ENCODE results near the gene PLA2G2F.

PLA2G2F gene

DNA sequence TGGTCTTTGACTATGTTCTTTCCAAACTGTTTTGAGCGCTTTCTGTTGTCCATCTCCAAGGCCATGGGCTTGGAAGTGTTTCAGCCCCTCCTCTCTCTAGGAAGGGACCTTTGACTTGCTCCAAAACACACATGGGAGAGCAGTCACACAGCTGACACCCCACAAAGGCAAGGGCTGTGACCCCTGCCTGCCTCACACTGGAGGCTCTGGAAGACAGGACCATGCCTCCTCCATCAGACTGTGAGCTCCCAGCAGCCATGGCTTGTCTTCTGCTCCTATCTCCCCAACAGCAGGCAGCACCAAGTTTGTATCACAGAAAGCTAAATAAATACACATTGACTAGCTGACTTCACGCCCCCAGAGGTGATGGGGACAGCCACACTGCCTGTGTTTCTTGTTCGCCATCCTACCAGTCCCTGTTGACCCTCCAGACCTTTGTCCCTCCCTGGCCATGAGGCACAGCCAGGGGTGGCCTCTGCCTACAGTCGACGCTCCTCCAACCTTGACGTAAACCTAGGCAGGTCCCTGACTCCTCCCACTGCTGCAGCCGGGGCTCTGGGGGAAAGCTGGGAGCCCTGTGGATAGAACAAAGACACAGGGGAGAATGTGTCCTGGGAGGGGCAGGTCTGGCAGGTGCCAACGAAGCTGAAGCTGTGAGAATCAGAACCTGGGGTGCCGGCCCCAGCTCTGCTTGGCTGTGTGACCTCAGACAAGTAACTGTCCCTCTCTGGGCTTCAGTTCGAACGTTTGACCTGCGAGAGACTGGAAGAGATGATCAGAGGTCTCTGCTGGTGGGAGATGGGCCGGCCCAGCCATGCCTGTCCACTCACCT lies 4.8 kb downstream of the PLA2G2F start:
- no peak for DNase-seq

DNA sequence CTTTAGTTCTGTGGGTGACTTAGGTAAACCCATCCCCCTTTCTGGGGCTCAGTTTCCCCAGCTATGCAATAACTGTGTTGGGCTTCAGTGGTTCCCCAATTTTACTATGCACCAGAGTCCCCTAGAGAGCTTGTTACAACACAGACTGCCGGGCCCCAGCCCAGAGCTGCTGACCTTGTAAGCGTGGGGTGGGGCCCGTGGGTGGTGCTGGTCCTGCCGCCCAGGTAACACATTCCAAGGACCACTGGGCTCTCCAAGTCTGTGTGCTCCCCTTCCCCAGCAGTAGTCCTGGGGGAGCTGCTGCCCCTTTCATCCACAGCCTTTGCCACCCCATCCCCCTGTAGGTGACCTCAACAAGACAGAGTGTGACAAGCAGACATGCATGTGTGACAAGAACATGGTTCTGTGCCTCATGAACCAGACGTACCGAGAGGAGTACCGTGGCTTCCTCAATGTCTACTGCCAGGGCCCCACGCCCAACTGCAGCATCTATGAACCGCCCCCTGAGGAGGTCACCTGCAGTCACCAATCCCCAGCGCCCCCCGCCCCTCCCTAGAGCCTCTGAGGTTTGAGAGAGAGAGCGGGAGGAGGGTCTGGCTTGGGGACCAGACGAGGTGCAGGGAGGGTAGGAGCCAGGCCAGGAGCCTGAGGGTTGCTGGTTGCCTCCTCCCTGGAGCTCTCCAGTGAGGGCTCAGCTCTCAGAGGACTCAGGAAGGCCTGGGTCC lies 8.9 kb downstream of the PLA2G2F start:
- DNase-seq = no peak

DNA sequence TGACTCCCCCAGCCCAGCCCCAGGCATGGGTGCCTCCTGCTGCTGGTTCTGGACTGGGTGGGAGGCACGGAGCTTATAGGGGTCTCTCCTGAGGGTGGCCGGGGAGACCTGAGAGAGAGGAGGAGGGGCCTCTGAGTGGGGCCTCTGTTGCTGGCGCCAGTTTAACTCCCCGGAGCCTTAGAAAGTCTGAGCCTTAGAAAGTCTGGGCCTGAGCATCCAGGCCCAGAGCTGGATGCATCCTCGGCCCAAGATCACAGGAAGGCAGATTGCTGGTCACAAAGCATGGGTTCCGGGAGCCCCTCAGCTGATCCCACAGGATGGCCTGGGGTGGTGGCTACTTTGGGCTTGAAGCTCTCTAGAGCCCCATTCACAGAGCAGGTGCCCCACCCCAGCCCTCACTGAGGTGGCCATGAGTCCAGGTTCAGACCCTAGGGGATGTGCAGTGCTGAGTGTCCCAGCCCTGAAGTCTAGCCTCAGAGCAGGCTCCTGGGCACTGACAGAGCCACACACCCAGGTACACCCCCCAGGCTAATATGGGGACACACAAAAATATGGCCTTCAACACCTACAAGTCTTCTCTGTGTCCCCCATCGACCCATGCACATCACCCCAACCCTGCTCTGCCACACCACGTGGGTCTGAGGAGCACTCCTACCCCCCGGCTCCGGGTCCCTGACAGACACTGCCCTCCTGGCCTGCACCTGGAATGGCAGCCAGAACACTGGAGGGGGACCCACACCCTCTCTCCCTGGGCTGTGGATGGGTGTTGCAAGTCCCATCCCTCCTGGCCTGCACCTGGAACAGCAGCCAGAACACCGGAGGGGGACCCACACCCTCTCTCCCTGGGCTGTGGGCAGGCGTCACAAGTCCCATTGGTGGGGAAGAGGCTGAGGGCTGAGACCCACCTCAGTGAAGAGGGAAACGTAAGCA lies 9.7 kb downstream of the PLA2G2F start:
- no peak for DNase-seq

DNA sequence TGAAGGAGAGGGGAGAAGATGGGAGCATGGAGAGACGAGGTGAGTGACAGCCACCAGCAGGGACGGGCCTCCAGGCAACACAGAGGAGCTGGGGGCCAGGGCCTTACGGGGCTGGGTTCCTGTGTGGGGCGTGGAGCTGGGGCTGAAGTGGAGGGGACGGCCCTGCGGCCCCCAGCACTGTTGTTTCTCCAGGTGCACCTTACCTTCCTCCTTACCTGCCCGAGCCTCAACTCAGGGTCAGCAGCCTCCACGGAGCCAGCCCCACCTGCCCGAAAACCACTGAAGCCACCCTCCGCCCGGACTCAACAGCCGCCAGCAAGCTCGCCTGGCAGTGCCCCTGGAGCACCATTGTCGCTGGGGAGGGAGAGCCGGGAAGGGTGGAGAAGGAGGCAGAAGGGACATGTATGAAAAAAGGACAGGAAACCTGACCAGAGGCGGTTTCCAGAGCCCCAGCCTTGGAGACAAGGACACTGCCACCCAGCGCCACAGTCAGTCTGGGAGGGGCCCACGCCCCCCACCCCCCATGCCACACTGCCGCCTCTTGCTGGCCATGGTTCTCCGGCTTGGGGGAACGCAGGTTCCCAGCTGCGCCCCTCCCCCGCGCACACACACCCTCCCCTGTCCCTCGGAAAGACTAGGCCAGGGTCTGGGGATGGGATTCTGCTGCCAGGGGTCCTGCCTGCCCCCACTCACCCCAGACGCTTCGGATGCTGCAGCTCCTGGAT lies 10.6 kb downstream of the PLA2G2F start:
- DNase-seq = no peak

DNA sequence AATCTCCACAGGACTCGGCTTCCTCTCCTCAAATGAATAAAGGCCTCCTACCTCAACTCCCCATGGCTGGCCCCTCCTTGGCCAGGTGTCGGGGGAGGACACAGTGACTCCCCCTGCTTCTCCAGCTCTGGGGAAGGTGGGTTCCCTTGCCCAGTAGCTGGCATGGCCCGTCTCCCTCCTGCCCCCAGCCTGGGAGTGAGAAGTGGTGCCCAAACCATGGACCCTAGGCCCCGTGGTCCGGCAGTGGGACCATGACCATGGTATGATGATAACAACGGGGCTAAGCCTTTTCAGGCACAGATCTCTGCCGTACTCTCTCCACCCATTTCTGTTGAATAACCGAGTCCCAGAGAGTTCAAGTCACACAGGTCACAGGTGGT lies 11.2 kb downstream of the PLA2G2F start:
- no peak for DNase-seq

DNA sequence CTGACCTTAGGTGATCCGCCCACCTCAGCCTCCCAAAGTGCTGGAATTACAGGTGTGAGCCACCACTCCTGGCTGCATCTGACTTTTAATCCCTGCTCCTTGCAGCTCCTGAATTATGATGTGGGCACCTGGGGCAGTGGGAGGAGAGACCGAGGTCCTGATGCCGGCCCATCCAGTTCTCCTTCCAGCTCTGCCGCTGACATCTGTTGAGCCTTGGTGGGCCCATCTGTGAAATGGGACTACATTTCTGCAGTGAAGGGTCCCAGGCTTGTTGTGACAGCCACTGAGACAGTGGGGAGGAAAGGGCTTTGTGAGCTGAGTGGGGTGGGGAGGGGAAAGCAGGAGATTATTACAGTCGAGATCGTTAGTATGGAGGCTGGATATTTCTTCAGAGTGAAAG lies 11.8 kb downstream of the PLA2G2F start:
- no peak for DNase-seq

DNA sequence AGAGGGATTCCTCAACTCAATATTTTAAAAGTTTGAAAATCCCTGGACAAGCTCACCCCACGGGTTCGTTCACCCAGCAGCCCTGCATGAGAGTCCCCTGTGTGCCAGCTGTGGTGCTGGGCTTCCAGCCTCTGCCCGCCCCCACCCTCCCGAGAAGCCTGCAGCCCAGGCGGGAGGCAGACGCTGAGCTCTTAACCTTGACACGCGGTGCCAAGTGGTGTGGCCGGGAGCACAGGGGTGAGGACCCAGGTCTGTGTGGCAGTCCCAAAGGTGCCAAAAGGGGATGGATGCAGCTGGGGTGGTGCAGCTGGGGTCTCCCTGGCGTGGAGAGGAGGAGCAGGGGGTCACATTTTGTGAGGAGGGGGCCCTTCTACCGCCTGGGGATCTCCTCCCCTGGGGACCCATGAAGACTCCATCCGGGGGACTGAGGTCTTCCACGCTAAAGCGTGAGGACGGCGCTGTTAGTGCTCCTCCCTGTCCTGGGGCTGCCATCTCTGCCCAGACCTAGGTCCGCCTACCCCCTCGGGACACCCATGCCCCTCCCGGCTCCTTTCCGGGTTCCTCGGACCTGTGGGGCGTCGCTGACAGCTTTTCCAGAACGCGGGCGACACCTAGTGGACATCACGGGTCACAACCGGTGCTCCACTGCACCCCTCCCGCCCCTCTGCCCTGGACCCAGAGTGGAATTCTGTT lies 12.9 kb downstream of the PLA2G2F start:
- DNase-seq = peak; percentile 56

DNA sequence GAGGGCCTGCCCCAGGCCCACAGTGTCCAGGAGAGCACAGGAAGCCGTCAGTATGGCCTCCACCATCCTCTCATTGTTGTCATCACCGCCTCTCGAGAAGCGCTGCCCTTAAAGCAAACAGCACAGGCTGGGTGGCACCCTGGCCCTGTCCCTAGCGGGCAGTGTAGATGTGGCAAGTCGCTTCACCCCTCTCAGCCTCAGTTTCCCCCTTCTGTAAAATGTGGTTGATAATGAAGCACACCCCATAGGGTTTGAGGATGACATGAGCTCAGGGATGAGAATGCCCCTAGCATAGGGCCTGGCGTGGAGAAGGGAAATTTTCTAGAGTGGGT lies 13.4 kb downstream of the PLA2G2F start:
- no peak for DNase-seq

DNA sequence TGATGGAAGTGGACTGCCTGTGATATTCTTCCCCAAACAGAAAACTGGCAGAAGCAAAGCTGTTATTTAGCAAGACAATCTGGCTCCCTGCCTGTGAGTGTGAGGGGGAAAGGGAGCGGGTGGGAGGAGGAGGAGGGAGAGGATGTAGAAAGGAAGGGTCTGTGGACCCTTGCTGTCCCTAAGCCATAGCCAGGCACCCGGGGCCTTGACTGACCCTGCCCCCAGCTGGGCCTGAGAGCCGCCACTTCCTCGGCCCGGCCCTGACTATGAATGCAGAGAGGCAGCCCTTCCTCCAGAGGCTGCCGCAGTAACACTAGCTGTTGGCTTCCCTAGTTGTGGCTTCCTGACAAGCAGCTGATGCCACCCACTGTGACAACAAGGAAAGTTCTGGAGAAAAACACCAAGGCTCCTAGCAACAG lies 13.9 kb downstream of the PLA2G2F start:
- peak; percentile 50 for DNase-seq

DNA sequence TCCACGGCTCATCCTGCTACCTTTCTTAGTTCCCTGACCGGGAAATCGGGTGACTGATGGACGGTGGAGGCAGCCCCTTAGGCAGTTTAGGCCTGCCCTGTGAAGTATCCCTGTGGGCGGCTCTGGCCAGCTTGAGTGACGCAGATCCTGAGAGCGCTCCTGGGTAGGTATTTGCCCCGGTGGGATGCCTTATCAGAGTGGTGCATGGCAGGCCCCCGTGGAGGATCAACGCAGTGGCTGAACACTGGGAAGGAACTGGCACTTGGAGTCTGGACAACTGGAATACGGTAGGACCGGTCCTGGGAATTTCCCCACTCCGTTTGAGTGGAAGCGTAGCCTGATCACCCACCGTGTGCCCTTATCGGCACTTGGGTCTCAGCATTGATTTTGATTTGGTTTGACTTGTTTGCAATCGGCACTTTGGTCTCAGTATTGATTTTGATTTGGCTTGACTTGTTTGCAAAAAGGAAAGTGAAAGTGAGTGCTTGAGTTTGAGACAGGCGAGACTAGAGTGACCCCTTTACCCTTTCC lies 15.2 kb downstream of the PLA2G2F start:
- DNase-seq = peak; percentile 29

DNA sequence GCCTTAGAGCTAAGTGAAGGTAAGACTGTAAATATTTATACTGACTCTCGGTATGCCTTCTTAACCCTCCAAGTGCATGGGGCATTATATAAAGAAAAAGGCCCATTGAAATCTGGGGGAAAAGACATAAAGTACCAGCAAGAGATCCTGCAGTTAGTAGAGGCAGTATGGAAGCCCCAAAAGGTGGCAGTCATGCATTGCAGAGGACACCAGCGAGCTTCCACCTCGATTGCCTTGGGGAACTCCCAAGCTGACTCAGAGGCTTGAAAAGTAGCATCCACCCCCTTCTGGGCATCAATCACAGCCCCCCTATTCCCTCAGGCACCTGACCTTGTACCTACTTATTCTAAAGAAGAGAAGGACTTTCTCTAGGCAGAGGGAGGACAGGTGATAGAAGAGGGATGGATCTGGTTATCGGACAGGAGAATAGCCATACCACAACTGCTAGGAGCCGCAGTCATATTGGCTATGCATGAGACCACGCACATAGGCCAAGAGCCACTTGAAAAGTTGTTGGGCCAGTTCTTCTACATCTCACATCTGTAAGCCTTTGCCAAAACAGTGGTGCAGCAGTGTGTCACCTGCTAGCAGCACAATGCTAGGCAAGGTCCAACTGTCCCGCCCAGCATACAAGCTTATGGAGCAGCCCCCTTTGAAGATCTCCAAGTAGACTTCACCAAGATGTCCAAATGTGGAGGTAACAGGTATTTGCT lies 19.4 kb downstream of the PLA2G2F start:
- DNase-seq = no peak

DNA sequence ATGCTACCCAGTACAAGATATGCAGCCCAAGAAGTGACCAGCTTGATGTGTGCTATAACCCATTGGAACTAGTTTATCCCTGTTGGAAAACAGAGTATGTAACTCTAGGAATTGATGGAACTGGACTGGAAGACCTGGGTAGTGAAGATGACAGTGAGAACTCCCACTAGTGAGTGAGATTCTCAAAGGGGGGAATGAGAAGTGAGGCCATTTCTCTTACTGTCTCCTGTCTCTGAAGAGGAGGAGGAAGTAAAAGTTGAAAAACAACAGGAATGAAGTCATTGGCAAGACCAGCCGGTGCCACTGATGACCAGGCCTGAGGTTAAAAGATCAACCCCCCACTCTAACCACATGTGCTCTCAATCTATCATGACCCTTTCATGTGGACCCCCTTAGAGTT lies 20.9 kb downstream of the PLA2G2F start:
- DNase-seq = no peak

DNA sequence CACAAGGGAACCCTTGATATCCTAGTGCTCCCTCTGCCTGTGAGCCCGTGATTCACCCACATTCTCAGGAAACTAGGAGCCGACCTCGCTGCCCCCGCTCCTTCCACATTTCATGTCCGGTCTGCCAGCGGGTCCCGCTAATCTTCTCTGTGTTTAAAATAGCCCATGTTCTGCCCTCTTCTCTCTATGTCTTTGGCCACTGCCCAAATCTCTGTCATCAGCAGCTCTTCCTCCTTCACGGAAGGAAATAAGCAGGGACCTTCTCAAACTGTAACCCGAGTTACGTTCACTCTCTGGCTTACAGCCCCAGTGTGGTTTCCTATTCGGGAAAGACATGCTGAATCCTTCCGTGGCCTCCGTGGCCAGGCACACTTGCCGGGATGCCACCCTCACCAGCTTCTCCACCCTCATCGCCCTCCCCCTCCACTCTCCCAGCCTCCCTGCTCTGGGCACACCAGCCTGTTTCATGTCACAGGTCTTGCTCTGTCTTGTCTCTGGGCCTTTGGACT lies 25.6 kb downstream of the PLA2G2F start:
- DNase-seq = peak; percentile 17

DNA sequence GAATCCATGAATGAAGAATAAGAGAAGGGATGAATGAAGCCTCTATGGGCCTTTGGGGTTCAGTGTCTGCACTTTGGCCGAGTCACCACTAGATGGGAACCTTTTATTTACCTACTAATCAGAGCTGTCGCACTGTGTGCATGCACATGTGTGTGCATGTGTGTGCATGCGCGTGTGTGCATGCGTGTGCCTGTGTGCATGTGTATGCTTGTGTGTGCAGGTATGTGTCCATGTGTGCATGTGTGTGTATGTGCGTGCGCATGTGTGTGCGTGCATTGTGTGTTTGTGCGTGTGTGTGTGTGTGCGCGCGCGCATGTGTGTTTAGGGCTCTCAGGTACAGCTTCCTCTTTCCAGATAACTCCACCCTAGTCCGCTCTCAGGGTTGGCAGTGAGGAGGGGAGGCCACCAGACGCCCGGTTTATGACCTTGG lies 26.4 kb downstream of the PLA2G2F start:
- no peak for DNase-seq

DNA sequence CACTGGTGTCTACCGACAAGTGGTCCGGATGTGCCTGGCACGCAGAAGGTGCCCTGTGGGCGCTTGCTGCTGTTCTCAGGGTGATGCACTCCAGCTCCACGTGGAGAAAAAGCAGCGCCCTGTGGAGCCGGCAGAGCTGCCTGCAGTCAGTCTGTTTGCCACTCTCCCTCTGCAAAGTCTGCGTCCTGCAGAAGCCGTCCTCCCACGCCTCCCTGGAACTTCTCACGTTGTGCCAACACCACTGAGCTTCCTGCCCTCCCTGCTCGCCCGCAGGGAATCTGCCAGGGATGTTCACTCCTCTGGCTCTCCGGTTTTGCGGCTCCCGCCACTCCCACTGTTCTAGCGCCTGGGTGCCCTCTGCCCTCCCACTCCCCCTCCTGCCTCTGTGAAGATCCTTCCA lies 26.9 kb downstream of the PLA2G2F start:
- DNase-seq = no peak

DNA sequence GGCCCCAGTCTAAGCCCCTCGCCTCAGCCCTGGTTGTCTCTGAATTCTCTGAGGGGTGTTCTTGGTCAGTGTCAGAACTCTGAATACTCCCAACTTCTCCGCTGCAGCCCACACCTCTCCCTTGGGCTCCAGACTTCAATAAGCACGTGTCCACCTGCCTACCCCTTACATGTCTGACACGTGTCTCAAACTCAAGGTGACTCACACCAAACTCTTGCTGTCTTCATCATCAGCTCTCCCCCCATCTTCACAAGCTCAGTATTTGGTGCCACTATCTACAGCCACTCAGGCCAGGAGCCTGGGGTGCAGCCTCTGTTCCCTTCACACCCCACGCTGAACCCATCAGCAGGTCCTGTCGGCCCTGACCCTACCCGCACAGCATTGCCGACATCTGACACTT lies 28.0 kb downstream of the PLA2G2F start:
- no peak for DNase-seq

DNA sequence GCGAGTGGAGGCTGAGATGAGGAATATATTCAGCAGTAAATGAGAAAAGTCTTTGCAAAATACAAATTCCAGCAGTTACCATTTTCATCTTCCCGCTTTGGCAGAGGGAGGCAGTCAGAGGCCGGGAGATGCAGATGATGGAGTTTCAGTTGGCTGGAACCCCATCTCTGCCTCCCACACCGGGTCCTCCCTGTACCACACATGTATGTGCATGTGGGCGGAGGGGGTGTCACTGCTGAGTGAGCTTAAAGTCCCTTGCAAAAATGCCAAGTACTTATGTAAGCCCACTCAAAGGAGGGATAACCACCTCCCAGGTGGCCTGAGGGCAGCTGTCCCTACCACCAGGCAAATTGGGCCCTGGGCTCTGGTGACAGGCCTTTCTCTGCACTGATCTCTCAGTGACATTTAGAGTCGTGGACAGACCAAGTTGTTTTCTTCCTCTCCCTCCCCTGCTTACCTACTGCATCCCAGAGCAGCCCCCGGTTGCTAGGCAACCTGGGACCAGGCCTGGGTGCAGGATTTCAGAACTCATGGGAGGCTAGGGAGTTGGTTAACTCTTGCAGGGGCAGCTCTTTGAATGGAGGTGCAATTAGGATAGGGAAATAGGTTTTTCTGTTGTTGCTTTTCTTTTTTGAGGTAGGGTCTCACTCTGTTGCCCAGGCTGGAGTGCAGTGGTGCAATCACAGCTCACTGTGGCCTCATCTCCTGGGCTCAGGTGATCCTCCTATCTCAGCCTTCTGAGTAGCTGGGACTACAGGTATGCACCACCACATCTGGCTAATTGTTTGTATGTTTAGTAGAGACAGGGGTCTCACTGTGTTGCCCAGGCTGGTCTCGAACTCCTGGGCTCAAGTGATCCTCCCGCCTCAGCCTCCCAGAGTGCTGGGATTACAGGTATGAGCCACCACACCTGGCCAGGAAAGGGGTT lies 29.7 kb downstream of the PLA2G2F start:
- no peak for DNase-seq

DNA sequence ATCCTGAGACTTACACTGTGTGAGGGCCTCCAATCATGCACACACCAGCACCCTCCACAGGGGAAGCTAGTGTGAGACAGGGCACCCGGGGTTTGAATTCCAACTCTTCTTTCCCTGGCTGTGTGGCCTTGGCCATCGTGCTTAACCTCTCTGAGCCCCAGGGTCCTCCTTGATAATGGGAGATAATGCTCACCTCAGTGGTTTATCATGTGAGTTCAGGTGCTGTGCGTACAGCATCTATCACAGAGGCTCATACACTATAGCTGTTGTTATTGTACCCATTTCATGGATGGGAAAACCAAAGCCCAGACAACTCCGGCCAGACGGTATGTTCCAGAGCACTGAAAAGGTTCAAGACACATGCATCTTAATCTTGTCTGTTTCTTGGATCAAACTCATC lies 30.8 kb downstream of the PLA2G2F start:
- no peak for DNase-seq

DNA sequence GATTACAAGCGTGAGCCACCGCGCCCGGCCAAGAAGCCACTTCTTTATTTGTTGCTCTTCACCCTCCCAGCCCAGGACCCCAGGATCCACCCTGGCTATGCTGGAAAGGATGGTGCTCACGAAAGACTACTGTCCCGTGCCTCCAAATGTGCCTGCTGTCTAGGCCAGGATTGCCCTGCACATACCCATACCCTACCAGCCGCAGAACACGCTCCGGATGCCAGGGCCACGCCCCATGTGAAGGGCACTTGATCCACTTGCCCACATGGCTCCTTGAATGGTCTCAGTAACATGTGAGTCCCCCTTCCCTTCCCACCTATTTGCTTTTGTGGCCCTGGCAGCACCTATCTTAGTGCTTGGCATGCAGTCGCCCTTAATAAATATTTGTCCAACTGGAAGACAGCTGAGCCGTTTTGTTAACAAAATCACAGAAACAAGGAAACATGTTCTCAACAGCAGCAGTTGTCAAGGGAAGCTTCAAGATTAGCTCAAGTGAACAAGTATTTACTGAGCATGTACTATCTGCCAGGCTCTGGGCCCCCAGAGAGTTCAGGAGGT lies 33.0 kb downstream of the PLA2G2F start:
- no peak for DNase-seq
